HG03439 (cell line): ENCODE measurements around the gene AP5B1.

Experiments
- ATAC-seq: cut with Tn5 transposase; IDR thresholded peaks from one replicate; pipeline ENCODE4 v1.9.1; 2021; ENCODE audit warnings: mild to moderate bottlenecking, moderate library complexity; ENCODE audit not compliant: unreplicated experiment

AP5B1 gene, protein sequence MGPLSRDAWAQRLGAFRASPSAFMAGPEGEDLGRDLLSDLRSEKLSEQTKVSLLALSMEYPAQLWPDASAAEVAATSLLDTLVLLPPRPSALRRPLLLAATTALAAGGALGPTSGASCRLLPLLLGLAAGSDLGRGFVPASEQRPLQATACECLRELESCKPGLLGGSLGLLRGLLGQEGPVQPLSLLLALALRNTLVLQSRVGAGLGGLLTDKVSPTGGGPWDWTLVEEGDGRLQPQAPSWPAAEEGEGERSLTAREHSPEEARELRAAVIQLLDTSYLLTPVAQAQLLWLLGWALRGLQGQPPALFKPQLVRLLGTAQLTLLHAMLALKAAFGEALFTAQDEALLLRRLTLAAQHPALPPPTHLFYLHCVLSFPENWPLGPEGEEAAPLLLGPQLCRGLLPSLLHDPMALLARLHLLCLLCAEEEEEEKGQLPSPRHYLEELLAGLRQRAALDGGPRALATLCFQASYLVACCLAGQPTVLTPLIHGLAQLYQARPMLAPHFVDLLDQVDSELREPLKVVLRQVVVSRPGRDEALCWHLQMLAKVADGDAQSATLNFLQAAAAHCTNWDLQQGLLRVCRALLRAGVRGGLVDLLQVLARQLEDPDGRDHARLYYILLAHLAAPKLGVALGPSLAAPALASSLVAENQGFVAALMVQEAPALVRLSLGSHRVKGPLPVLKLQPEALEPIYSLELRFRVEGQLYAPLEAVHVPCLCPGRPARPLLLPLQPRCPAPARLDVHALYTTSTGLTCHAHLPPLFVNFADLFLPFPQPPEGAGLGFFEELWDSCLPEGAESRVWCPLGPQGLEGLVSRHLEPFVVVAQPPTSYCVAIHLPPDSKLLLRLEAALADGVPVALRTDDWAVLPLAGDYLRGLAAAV

DNA sequence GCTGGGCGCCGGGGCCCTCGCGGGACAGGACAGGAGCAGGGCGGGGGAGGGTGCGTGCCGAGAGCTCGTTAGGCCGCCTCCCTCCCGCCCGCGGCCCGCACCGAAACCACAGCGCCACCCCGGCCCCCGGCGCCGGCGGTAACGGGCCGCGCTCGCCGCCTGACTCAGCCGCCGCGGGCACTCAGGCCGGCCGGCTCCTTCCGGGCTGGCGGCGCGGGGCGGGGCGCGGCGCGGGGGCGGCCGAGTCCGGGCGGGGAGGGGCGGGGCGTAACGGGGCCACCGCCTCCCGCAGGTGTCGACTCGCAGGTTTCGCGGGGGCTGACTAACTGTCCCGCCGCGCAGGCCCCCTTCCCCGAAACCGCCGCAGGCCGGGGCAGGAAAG lies at the start of gene AP5B1:
Gene AP5B1 (minus strand): TSS at position 207 of the 382 bp plus-strand sequence. CDS start 385 bp downstream, outside the sequence.
- peak; percentile 54 for ATAC-seq

DNA sequence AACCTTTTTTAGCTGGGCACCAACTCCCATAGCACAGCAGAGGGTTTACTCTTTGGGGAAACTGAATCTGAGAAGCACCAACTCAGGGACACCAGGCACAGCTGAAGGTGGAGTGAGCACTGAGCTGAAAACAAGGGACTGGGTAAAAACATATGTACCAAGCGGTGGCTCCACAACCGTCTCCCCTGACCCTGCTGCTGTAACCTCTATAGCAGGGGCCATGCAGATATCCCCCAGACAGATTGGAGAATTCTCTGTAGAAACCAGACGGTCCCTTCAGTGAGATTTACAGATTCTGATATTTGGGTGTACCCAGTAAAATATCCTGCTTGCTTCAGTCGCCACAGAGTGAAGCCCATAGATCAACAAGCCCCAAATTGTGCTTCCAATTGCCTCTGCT lies 48.7 kb upstream of the AP5B1 start:
- ATAC-seq, result no peak

DNA sequence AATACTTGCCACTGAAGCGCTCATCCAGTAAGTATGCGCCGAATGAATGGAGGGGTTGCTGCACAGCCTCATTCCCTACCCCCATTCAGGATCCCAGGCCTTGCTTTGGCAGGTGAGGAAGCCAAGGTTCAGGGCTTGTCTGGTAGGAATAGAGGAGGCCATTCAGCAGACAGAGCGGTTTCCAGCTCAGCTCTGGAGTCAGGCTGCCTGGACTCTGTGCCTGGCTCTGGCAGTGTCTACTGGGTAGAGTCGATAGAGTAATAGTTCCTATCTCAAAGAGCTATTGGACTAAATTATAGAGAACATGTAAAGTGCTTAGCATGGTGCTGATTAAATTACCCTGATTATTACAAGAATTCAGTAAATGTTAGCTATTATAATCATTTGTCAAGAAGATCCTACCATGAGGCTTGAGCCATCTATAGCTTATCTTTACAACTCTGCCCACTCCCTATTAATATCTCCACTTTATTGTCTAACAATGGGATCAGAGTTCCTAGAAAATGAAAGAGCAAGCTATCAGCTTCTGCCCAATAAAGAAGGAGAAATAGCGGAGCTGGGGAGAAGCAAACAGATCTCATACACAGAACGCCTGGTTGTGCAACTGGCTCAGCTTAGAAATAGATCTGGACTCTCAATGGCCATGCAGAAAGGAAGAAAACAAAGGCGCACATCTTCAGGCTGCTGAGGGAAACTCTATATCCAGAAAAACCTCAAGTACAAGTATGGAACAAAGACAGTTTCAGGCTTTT lies 46.4 kb upstream of the AP5B1 start:
- no peak for ATAC-seq

- no peak for ATAC-seq
Measured at GRCh38 chr11:65822776-65823528, 42.2 kb upstream of the AP5B1 start.

GRCh38 chr11:65821107-65821506 lies 40.3 kb upstream of the AP5B1 start:
- ATAC-seq, result no peak

- peak; percentile 79 for ATAC-seq
Measured at GRCh38 chr11:65817835-65818680, 37.3 kb upstream of the AP5B1 start.

DNA sequence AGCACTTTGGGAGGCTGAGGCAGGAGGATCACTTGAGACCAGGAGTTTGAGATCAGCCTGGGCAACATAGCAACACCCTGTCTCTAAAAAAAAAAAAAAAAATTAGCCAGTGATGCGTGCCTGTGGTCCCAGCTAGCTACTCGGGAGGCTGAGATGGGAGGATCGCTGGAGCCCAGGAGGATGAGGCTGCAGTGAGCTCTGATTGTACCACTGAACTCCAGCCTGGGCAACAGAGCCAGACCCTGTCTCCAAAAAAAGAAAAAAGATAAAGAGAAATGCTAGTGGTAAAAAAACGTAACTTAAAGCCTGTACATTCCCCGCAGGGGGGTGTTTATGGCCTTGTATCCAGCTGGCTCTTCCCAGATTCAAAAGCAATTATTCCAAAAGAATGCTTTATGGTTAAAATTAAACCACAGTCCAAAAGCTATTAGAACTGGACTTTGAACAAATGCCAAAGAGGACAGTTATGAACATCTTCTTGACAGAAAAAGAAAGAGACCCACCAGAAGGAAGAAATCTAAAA lies 36.6 kb upstream of the AP5B1 start:
- ATAC-seq, result no peak

DNA sequence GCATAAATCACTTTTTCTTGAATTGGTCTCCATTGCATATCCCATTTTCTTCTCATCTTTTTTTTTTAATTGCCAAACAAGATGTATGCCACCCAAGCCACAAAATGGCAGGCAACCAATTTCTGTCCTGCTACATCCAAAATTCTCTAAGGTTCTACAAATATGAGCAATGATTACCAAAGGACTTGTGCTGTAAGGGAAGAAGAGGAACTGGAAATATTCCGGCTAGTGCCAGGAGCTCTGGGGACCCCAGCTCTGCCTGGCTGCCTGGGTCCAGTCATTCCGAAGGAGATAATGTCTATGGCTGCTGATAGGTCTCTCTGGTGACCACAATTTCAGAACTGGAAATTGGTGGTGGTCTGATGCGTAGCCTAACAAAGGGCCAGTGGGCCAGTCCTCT lies 35.9 kb upstream of the AP5B1 start:
- ATAC-seq, result no peak

DNA sequence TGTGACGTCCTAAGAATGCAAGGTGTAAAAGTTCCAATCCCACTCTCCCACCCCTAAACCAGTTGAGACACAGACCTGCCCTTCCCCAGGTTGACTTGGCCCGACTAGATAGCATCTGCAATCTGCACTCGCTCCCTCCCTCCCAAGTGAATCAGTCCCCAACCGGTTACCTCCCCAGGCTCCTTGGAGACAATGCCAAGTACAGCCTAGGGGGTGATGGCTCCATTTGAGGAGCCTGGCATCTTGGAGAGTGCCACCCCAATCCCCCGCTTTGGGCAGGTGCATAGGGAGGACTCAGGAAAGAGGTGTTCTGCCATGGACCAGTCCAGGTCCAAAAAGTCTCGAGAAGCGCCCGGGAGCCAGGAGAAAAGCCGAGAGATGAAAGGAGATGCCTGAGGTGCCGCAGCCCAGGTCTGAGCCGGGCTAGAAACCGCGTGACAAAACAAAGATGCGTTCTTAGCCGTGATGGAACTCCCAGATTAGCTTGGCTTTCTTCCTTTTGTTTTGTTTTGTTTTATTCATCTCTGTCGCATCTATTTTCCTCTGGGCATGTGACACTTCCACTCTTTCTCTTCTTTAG lies 34.3 kb upstream of the AP5B1 start:
- ATAC-seq, result no peak

GRCh38 chr11:65814131-65814985 lies 33.6 kb upstream of the AP5B1 start:
- ATAC-seq, result no peak

- no peak for ATAC-seq
Measured at GRCh38 chr11:65811764-65812475, 31.1 kb upstream of the AP5B1 start.

- ATAC-seq, result no peak
Measured at GRCh38 chr11:65810046-65810868, 29.5 kb upstream of the AP5B1 start.

GRCh38 chr11:65809496-65809895 lies 28.7 kb upstream of the AP5B1 start:
- no peak for ATAC-seq

GRCh38 chr11:65808744-65809341 lies 28.1 kb upstream of the AP5B1 start:
- no peak for ATAC-seq

DNA sequence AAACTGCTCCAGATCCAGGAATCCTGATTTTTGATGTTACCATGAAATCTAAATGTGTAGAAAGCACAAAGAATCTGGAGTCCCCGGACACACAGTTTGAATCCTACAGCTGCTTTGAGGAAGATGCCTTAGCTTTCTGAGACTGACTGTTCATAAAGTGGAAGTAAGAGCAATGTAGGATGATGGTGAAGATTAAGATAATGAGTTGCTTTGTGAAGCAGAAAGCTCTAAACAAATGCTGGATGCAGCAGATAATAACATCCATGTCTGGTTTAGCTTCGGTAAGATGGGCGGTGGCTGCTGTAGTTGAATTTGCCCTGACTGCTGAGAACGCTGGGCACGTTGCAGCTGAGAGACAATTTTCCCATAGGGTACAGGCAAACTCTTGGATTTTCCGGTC lies 26.2 kb upstream of the AP5B1 start:
- ATAC-seq, result no peak

- ATAC-seq, result no peak
Measured at GRCh38 chr11:65803797-65804492, 23.2 kb upstream of the AP5B1 start.
